Measurements from ENCODE around the gene SH3RF2. TPM values are rescaled to one million over a fixed set of nuclear protein-coding genes. Genes with fewer than 3 reads are reported as not detected.
"Not testable (repeated sequence)": the region's sequence is repeated elsewhere in the genome, so short reads cannot be mapped to it uniquely, and the experiment has no call there.

Gene SH3RF2
- total and polyA plus RNA-seq, 2 donors = 1.0 TPM

GRCh38 chr5:146089287-146089686, 152.9 kb downstream of the SH3RF2 start:
- no peaks in the 10 kb centered on the region for H3K4me1 ChIP-seq (ENCODE audit: insufficient read depth)
- no peaks in the 10 kb centered on the region for H3K36me3 ChIP-seq (ENCODE audit: insufficient read depth)
- no peak overlapping the region for H3K4me3 ChIP-seq (ENCODE audit: low read depth, low read length)
- no peak for DNase-seq (ENCODE audit: extremely low spot score)
- no peak overlapping the region for H3K27ac ChIP-seq (ENCODE audit: low read depth)

GRCh38 chr5:146091881-146092280, 155.5 kb downstream of the SH3RF2 start:
- no peaks in the 10 kb centered on the region for H3K36me3 ChIP-seq (ENCODE audit: insufficient read depth)
- 92% methylated on average over 3 of the region's 3 CpGs for WGBS
- no peak overlapping the region for H3K4me3 ChIP-seq (ENCODE audit: low read depth, low read length)
- DNase-seq (ENCODE audit: extremely low spot score) = no peak
- no peak overlapping the region for H3K27ac ChIP-seq (ENCODE audit: low read depth)
- no peaks in the 10 kb centered on the region for H3K4me1 ChIP-seq (ENCODE audit: insufficient read depth)

GRCh38 chr5:146098047-146098446, 161.7 kb downstream of the SH3RF2 start:
- no peak for DNase-seq (ENCODE audit: extremely low spot score)
- Histone ChIP-seq H3K4me1 (ENCODE audit: insufficient read depth) (no peaks in the 10 kb centered on the region), H3K4me3 (ENCODE audit: low read depth, low read length) (no peak overlapping the region), H3K27ac (ENCODE audit: low read depth) (no peak overlapping the region), H3K36me3 (ENCODE audit: insufficient read depth) (peaks cover 2% of the 10 kb centered on the region)
- 88% methylated on average over 6 of the region's 6 CpGs for WGBS

GRCh38 chr5:146101646-146102045, 165.3 kb downstream of the SH3RF2 start:
- no peak for DNase-seq (ENCODE audit: extremely low spot score)
- Histone ChIP-seq H3K4me1 (ENCODE audit: insufficient read depth) (no peaks in the 10 kb centered on the region), H3K36me3 (ENCODE audit: insufficient read depth) (peaks cover 2% of the 10 kb centered on the region), H3K4me3 (ENCODE audit: low read depth, low read length) (no peak overlapping the region), H3K27ac (ENCODE audit: low read depth) (no peak overlapping the region)
- 69% methylated on average over 2 of the region's 2 CpGs for WGBS

GRCh38 chr5:146103594-146103993, 167.2 kb downstream of the SH3RF2 start:
- WGBS = 99% methylated on average over 1 of the region's 1 CpG
- peaks cover 2% of the 10 kb centered on the region for H3K36me3 ChIP-seq (ENCODE audit: insufficient read depth)
- no peaks in the 10 kb centered on the region for H3K4me1 ChIP-seq (ENCODE audit: insufficient read depth)
- no peak overlapping the region for H3K27ac ChIP-seq (ENCODE audit: low read depth)
- H3K4me3 ChIP-seq (ENCODE audit: low read depth, low read length) = no peak overlapping the region
- no peak for DNase-seq (ENCODE audit: extremely low spot score)

- peaks cover 2% of the 10 kb centered on the region for H3K36me3 ChIP-seq (ENCODE audit: insufficient read depth)
- H3K4me3 ChIP-seq (ENCODE audit: low read depth, low read length) = no peak within 1 kb of the TSS
- WGBS = 94% methylated on average over 2 of the region's 2 CpGs
- no peak within 1 kb of the TSS for H3K27ac ChIP-seq (ENCODE audit: low read depth)
- DNase-seq (ENCODE audit: extremely low spot score) = no peak
- H3K4me1 ChIP-seq (ENCODE audit: insufficient read depth) = no peaks in the 10 kb centered on the region
Measured at GRCh38 chr5:146105477-146105876, 169.1 kb downstream of the SH3RF2 start, which contains the start of gene PLAC8L1. PLAC8L1 (minus strand) TSS chr5:146105577; CDS start chr5:146104311, 1,266 bp downstream.

- no peak overlapping the region for H3K4me3 ChIP-seq (ENCODE audit: low read depth, low read length)
- no peak overlapping the region for H3K27ac ChIP-seq (ENCODE audit: low read depth)
- H3K36me3 ChIP-seq (ENCODE audit: insufficient read depth) = no peaks in the 10 kb centered on the region
- no peak for DNase-seq (ENCODE audit: extremely low spot score)
- no peaks in the 10 kb centered on the region for H3K4me1 ChIP-seq (ENCODE audit: insufficient read depth)
- WGBS = 52% methylated on average over 1 of the region's 1 CpG
Measured at GRCh38 chr5:146107901-146108300, 171.5 kb downstream of the SH3RF2 start.

GRCh38 chr5:146108870-146109269, 172.5 kb downstream of the SH3RF2 start:
- 97% methylated on average over 2 of the region's 2 CpGs for whole genome bisulfite sequencing
- not testable (repeated sequence) for H3K4me1 ChIP-seq (ENCODE audit: insufficient read depth); DNase-seq (ENCODE audit: extremely low spot score); H3K4me3 ChIP-seq (ENCODE audit: low read depth, low read length); H3K27ac ChIP-seq (ENCODE audit: low read depth); H3K36me3 ChIP-seq (ENCODE audit: insufficient read depth)

- WGBS = 72% methylated on average over 1 of the region's 1 CpG
- Histone ChIP-seq H3K4me3 (ENCODE audit: low read depth, low read length) (no peak overlapping the region), H3K27ac (ENCODE audit: low read depth) (no peak overlapping the region), H3K4me1 (ENCODE audit: insufficient read depth) (no peaks in the 10 kb centered on the region), H3K36me3 (ENCODE audit: insufficient read depth) (peaks cover 2% of the 10 kb centered on the region)
- DNase-seq (ENCODE audit: extremely low spot score) = no peak
Measured at GRCh38 chr5:146109379-146109778, 173.0 kb downstream of the SH3RF2 start.

GRCh38 chr5:146111409-146111808, 175.0 kb downstream of the SH3RF2 start:
- 53% methylated on average over 1 of the region's 1 CpG for WGBS
- DNase-seq (ENCODE audit: extremely low spot score) = no peak
- Histone ChIP-seq H3K27ac (ENCODE audit: low read depth) (no peak overlapping the region), H3K4me1 (ENCODE audit: insufficient read depth) (no peaks in the 10 kb centered on the region), H3K36me3 (ENCODE audit: insufficient read depth) (peaks cover 2% of the 10 kb centered on the region), H3K4me3 (ENCODE audit: low read depth, low read length) (no peak overlapping the region)

- 93% methylated on average over 5 of the region's 5 CpGs for WGBS
- DNase-seq (ENCODE audit: extremely low spot score) = no peak
- H3K4me3 ChIP-seq (ENCODE audit: low read depth, low read length) = no peak overlapping the region
- peaks cover 2% of the 10 kb centered on the region for H3K36me3 ChIP-seq (ENCODE audit: insufficient read depth)
- no peaks in the 10 kb centered on the region for H3K4me1 ChIP-seq (ENCODE audit: insufficient read depth)
- no peak overlapping the region for H3K27ac ChIP-seq (ENCODE audit: low read depth)
Measured at GRCh38 chr5:146112476-146112875, 176.1 kb downstream of the SH3RF2 start.

Other genes with a start within 250 kb of the SH3RF2 start
- 56.8 TPM for gene PRELID2, start 101.2 kb upstream of the SH3RF2 start, total RNA-seq
- gene PRELID2, start 101.2 kb upstream of the SH3RF2 start, polyA plus RNA-seq = 4.1 TPM
- not detected for gene GRXCR2, start 63.6 kb upstream of the SH3RF2 start, total RNA-seq
- not detected for gene GRXCR2, start 63.6 kb upstream of the SH3RF2 start, polyA plus RNA-seq
- gene PLAC8L1, start 169.0 kb downstream of the SH3RF2 start, total RNA-seq = not detected
- gene PLAC8L1, start 169.0 kb downstream of the SH3RF2 start, polyA plus RNA-seq = 0.27 TPM
- gene LARS1, start 246.1 kb downstream of the SH3RF2 start, total RNA-seq = 148 TPM
- gene LARS1, start 246.1 kb downstream of the SH3RF2 start, polyA plus RNA-seq = 37.7 TPM

Data from urinary bladder (tissue), 4 donors.